GM23248 (cell line): Measurements from ENCODE around the gene TTC28.
"Not testable (repeated sequence)": the region's sequence is repeated elsewhere in the genome, so short reads cannot be mapped to it uniquely, and the experiment has no call there.

ENCODE experiments used
- EZH2 ChIP-seq: fragments of 200-600 bp; sonication (generic); IDR thresholded peaks from 2 replicates; pipeline ENCODE4 v1.6.1; 2018; ENCODE audit warnings: antibody characterized with exemption, mild to moderate bottlenecking; ENCODE audit not compliant: insufficient read depth, poor library complexity, severe bottlenecking
- EZH2phosphoT487 ChIP-seq: fragments of 200-600 bp; sonication (generic); IDR thresholded peaks from 2 replicates; pipeline ENCODE4 v1.6.1; 2018; ENCODE audit warnings: antibody characterized with exemption, moderate library complexity, mild to moderate bottlenecking, low read depth; ENCODE audit not compliant: insufficient read depth

- TF ChIP-seq EZH2, EZH2phosphoT487: not testable (repeated sequence)
Measured at GRCh38 chr22:28530565-28530964, 149.1 kb downstream of the TTC28 start.
